ENCODE measurements around the gene DNAH1.

GRCh38 chr3:52350416-52350815 lies 34.3 kb downstream of the DNAH1 start:
- TF ChIP-seq, protein P1, sequence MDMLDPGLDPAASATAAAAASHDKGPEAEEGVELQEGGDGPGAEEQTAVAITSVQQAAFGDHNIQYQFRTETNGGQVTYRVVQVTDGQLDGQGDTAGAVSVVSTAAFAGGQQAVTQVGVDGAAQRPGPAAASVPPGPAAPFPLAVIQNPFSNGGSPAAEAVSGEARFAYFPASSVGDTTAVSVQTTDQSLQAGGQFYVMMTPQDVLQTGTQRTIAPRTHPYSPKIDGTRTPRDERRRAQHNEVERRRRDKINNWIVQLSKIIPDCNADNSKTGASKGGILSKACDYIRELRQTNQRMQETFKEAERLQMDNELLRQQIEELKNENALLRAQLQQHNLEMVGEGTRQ (IDR thresholded peaks at IDR 0.05; ENCODE audit: low read depth, low read length): no peak
- TF ChIP-seq SMC3 (IDR thresholded peaks at IDR 0.05; ENCODE audit: low read depth, low read length) (no peak), POLR2A (IDR thresholded peaks at IDR 0.05; ENCODE audit: low read depth, low read length) (no peak), MAZ (IDR thresholded peaks at IDR 0.05; ENCODE audit: borderline replicate concordance, low read depth, low read length) (no peak)
- TF ChIP-seq, protein P2, sequence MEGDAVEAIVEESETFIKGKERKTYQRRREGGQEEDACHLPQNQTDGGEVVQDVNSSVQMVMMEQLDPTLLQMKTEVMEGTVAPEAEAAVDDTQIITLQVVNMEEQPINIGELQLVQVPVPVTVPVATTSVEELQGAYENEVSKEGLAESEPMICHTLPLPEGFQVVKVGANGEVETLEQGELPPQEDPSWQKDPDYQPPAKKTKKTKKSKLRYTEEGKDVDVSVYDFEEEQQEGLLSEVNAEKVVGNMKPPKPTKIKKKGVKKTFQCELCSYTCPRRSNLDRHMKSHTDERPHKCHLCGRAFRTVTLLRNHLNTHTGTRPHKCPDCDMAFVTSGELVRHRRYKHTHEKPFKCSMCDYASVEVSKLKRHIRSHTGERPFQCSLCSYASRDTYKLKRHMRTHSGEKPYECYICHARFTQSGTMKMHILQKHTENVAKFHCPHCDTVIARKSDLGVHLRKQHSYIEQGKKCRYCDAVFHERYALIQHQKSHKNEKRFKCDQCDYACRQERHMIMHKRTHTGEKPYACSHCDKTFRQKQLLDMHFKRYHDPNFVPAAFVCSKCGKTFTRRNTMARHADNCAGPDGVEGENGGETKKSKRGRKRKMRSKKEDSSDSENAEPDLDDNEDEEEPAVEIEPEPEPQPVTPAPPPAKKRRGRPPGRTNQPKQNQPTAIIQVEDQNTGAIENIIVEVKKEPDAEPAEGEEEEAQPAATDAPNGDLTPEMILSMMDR (conservative IDR thresholded peaks at IDR 0.05; ENCODE audit: low read depth, low read length): no peak
